A375 (cell line): Measurements from ENCODE around the gene STYXL1. TPM values are rescaled to one million over a fixed set of nuclear protein-coding genes. Genes with fewer than 3 reads are reported as not detected.

ENCODE experiments used
- small RNA-seq: library from RNA; depleted of rRNA; stranded (forward); fragments of <200 nt; gene quantifications from one replicate; pipeline ENCODE3, GENCODE V24; 2014
- total RNA-seq: library from RNA; depleted of rRNA; stranded (reverse); fragments of >200 nt; shearing (Covaris generic); gene quantifications from 2 replicates; pipeline ENCODE4 v1.2.3, GENCODE V29; 2014; rRNA removed

Gene STYXL1
- total RNA-seq, result 40.4 and 42.1 TPM in 2 replicates

GRCh38 chr7:76047811-76048667 lies at the start of gene STYXL1, which contains the start of gene MDH2:
STYXL1 (minus strand) TSS chr7:76048000; CDS start chr7:76030523, 17,477 bp downstream.
MDH2 (plus strand) TSS chr7:76048106; CDS start chr7:76048161, 55 bp downstream.

GRCh38 chr7:75994388-75995051 lies 53.3 kb downstream of the STYXL1 start, which contains the start of gene TMEM120A:
TMEM120A (minus strand) TSS chr7:75994595; CDS start chr7:75994570, 25 bp downstream.

Small RNA genes lying within 50 kb of the gene (small RNA-seq; reads per million reads assigned to genes)
- gene RNU6-863P, result not detected

Other genes starting within 250 kb of the STYXL1 start
- gene CCL24, start 234.2 kb downstream of the STYXL1 start, total RNA-seq, result not detected in 2 replicates
- gene RHBDD2, start 169.0 kb downstream of the STYXL1 start, total RNA-seq, result 31.8 and 41.0 TPM in 2 replicates
- gene POR, start 132.8 kb downstream of the STYXL1 start, total RNA-seq, result 43.3 and 44.0 TPM in 2 replicates
- gene TMEM120A, start 53.4 kb downstream of the STYXL1 start, total RNA-seq, result 14.0 and 17.2 TPM in 2 replicates
- gene MDH2, start 106 bp upstream of the STYXL1 start, total RNA-seq, result 168 and 200 TPM in 2 replicates
- gene SRRM3, start 153.9 kb upstream of the STYXL1 start, total RNA-seq, result 2.6 and 4.2 TPM in 2 replicates